Right lobe of liver (tissue), 4 donors: Measurements from ENCODE around the gene SGCE.

ENCODE experiments used
- CTCF ChIP-seq, 4 donors: fragments of 200-600 bp in 3 of 4; fragments of 450-650 bp in 1 of 4; IDR thresholded peaks; one replicate each; pipeline versions ENCODE4 v1.5.1 to v1.8.0; 2016 to 2022; ENCODE audit warnings: antibody characterized with exemption in 4 of 4, mild to moderate bottlenecking in 2 of 4
- POLR2A ChIP-seq: fragments of 450-650 bp; IDR thresholded peaks from one replicate; pipeline ENCODE4 v1.6.1; 2017; ENCODE audit warnings: antibody characterized with exemption, mild to moderate bottlenecking
- donor health status: DM: no; HTN: no; CAD: no.
- donor health status: DM: no; HTN: no; CAD: no.
- donor health status: DM: no; HTN: yes; CAD: no.

- no peak for TF ChIP-seq CTCF (IDR thresholded peaks at IDR 0.05)
- TF ChIP-seq POLR2A: no peak
Observed at GRCh38 chr7:94697035-94697974, 41.4 kb upstream of the SGCE start.
